Measurements from ENCODE around the gene SLCO3A1.

DNA sequence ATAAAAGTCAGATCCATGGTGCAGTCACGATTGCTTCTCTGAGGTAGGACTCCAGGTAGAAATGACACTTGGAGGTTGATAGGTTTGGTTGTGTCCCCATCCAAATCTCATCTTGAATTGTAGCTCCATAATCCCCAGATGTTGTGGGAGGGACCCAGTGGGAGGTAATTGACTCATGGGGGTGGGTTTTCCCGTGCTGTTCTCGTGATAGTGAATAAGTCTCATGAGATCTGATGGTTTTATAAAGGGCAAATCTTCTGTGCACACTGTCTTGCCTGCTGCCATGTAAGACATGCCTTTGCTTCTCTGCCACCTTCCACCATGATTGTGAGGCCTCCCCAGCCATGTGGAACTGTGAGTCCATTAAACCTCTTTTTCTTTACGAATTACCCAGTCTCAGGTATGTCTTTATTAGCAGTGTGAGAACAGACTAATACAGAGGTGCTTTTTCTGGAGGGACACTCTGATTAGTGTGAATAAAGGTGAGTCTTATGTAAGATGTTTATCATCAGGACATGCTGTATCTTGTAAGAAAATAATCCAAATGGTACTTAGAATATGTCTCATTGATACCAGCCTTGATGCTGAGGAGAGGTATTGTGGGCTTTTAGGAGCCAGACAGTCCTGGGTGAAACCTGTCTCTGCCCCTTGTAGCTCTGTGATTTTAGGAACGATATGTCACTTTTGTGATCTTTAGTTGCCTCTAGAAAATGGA, 43.0 kb downstream of the SLCO3A1 start:
- TF ChIP-seq CTCF (IDR thresholded peaks at IDR 0.05 in 2 of 3, conservative IDR thresholded peaks at IDR 0.05 in 1 of 3; ENCODE audit: borderline replicate concordance in 1 of 3, insufficient read depth in 1 of 3, low read depth in 2 of 3, low read length in 2 of 3) (no peak), JUND (IDR thresholded peaks at IDR 0.05) (no peak), EZH2phosphoT487 (IDR thresholded peaks at IDR 0.05; ENCODE audit: borderline replicate concordance) (no peak), POLR2AphosphoS5 (IDR thresholded peaks at IDR 0.05; ENCODE audit: low read depth, low read length) (no peak)
- TF ChIP-seq, protein P1, sequence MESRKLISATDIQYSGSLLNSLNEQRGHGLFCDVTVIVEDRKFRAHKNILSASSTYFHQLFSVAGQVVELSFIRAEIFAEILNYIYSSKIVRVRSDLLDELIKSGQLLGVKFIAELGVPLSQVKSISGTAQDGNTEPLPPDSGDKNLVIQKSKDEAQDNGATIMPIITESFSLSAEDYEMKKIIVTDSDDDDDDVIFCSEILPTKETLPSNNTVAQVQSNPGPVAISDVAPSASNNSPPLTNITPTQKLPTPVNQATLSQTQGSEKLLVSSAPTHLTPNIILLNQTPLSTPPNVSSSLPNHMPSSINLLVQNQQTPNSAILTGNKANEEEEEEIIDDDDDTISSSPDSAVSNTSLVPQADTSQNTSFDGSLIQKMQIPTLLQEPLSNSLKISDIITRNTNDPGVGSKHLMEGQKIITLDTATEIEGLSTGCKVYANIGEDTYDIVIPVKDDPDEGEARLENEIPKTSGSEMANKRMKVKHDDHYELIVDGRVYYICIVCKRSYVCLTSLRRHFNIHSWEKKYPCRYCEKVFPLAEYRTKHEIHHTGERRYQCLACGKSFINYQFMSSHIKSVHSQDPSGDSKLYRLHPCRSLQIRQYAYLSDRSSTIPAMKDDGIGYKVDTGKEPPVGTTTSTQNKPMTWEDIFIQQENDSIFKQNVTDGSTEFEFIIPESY (IDR thresholded peaks at IDR 0.05; ENCODE audit: extremely low read depth, insufficient replicate concordance, low read length), result no peak

All from HCT116 (cell line).